ENCODE data around the gene RSBN1. TPM values are rescaled to one million over a fixed set of nuclear protein-coding genes. Genes with fewer than 3 reads are reported as not detected.
A peak's percentile ranks its signal among the peaks of the same experiment; 100 is the strongest.

RSBN1 gene
- total RNA-seq, 1 donor from 2014 or later, result 15.0 TPM

DNA sequence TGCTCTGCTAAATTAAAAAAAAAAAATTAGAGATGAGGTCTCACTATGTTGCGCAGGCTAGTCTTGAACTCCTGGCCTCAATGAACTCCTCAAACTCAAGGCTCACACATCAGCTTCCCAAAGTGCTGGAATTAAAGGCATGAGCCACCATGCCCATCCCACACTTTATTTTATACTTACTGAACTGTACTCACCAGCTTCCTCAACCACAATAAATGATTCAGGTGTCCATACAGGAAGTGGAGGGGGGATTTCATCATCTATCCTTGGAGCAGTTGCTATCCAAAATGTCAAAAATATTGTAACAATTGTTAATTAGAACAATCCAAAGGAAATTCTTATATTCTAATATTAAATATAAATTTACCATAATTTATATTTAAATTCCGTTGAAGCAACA is 22.4 kb upstream of the RSBN1 start:
- no peaks in the 10 kb centered on the region for H3K4me1 Mint-ChIP-seq (ENCODE audit: unreplicated experiment)
- H3K36me3 Mint-ChIP-seq (ENCODE audit: low read depth, unreplicated experiment), result no peaks in the 10 kb centered on the region
- DNase-seq (ENCODE audit: low spot score), result no peak
- TF ChIP-seq, protein P1, sequence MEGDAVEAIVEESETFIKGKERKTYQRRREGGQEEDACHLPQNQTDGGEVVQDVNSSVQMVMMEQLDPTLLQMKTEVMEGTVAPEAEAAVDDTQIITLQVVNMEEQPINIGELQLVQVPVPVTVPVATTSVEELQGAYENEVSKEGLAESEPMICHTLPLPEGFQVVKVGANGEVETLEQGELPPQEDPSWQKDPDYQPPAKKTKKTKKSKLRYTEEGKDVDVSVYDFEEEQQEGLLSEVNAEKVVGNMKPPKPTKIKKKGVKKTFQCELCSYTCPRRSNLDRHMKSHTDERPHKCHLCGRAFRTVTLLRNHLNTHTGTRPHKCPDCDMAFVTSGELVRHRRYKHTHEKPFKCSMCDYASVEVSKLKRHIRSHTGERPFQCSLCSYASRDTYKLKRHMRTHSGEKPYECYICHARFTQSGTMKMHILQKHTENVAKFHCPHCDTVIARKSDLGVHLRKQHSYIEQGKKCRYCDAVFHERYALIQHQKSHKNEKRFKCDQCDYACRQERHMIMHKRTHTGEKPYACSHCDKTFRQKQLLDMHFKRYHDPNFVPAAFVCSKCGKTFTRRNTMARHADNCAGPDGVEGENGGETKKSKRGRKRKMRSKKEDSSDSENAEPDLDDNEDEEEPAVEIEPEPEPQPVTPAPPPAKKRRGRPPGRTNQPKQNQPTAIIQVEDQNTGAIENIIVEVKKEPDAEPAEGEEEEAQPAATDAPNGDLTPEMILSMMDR (IDR thresholded peaks at IDR 0.05; ENCODE audit: unreplicated experiment), result no peak
- no peaks in the 10 kb centered on the region for H3K9me3 Mint-ChIP-seq (ENCODE audit: unreplicated experiment)
- H3K4me3 Mint-ChIP-seq (ENCODE audit: unreplicated experiment), result no peak overlapping the region
- no peak overlapping the region for H3K27ac Mint-ChIP-seq (ENCODE audit: unreplicated experiment)
- H3K27me3 Mint-ChIP-seq (ENCODE audit: unreplicated experiment), result no peaks in the 10 kb centered on the region

DNA sequence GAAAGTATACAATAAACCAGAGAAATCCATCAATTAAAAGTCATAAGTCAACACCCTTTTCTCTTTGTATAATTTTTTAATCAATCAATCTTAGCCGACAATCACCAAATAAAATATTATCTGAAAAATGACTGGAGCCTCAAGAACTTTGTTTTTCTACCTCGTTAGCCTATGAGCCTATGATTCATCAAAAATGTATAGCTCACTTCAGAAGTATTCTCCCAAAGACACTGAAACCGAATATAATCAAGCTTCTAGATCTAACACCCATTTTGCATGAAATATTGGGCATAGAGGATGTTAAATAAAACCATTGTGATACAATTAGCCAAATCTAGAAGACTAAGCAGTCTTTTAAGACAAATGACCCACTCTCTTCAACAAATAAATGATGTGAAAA is 17.8 kb upstream of the RSBN1 start:
- no peaks in the 10 kb centered on the region for H3K9me3 Mint-ChIP-seq (ENCODE audit: unreplicated experiment)
- H3K4me1 Mint-ChIP-seq (ENCODE audit: unreplicated experiment), result no peaks in the 10 kb centered on the region
- no peak overlapping the region for H3K27ac Mint-ChIP-seq (ENCODE audit: unreplicated experiment)

DNA sequence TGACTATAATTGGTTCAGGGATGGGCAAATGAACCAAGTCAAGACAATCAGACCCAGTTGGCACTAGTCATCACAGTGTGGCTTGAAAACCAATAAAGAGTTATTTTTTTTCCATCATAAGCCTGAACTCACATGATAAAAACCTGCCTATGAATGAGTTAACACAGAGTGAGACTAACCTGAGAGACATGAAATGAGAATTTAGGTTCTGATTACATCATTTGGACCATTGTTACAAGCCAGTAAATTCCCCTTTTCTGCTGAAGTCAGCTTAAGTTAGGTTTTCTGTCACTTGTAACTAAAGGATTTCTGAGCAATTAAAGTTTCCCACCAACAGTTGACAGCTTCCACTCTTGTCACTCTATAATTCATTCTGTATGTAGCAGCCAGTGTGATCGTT is 9.6 kb upstream of the RSBN1 start:
- no peak for DNase-seq (ENCODE audit: low spot score)
- Mint-ChIP-seq H3K27me3 (ENCODE audit: unreplicated experiment) (no peaks in the 10 kb centered on the region), H3K4me3 (ENCODE audit: unreplicated experiment) (no peak overlapping the region), H3K9me3 (ENCODE audit: unreplicated experiment) (no peaks in the 10 kb centered on the region), H3K27ac (ENCODE audit: unreplicated experiment) (no peak overlapping the region), H3K4me1 (ENCODE audit: unreplicated experiment) (no peaks in the 10 kb centered on the region), H3K36me3 (ENCODE audit: low read depth, unreplicated experiment) (no peaks in the 10 kb centered on the region)
- TF ChIP-seq, protein P1 (IDR thresholded peaks at IDR 0.05; ENCODE audit: unreplicated experiment), result no peak

More for the DNA sequence above, 17.8 kb upstream of the RSBN1 start:
- no peak for DNase-seq (ENCODE audit: low spot score)
- Mint-ChIP-seq H3K4me3 (ENCODE audit: unreplicated experiment) (no peak overlapping the region), H3K27me3 (ENCODE audit: unreplicated experiment) (no peaks in the 10 kb centered on the region), H3K36me3 (ENCODE audit: low read depth, unreplicated experiment) (no peaks in the 10 kb centered on the region)
- TF ChIP-seq, protein P1 (IDR thresholded peaks at IDR 0.05; ENCODE audit: unreplicated experiment), result no peak

DNA sequence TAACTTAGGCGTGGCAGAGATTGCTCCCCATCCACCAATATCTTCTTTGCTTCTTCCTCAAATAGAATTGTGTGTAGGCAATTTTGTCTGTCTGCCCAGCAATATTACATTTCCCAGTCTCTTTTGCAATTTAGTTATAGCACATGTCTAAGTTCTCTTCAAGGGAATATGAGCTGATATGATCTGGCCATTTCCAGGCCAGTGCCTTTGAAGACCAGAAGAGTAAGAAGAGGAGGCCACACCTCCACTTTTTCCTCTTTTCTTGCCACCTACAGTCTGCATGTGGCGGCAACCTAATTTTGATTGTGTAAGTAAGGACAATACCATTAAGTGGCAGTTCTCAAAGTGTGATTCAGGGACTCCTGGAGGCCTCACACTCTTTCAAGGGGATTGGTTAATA is 6.3 kb upstream of the RSBN1 start:
- Mint-ChIP-seq H3K36me3 (ENCODE audit: low read depth, unreplicated experiment) (no peaks in the 10 kb centered on the region), H3K4me1 (ENCODE audit: unreplicated experiment) (no peaks in the 10 kb centered on the region), H3K27ac (ENCODE audit: unreplicated experiment) (no peak overlapping the region), H3K27me3 (ENCODE audit: unreplicated experiment) (no peaks in the 10 kb centered on the region), H3K9me3 (ENCODE audit: unreplicated experiment) (no peaks in the 10 kb centered on the region), H3K4me3 (ENCODE audit: unreplicated experiment) (no peak overlapping the region)
- TF ChIP-seq, protein P1 (IDR thresholded peaks at IDR 0.05; ENCODE audit: unreplicated experiment), result no peak
- no peak for DNase-seq (ENCODE audit: low spot score)

DNA sequence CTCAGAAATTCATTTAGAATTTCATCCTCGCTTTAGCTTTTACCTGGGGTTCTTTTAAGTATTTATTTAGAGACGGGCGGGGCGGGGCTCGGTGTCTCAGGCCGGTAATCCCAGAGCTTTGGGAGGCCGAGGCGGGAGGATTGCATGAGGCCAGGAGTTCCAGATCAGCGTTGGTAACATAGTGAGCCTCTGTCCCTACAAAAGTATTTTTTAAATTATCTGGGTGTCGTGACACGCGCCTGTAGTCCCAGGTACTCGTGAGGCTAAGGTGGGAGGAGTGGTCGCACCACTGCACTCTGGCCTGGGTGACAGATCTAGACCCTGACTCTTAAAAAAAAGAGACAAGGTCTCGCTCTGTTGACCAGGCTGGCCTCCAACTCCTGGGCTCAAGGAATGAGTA is 942 bp upstream of the RSBN1 start:
- peaks cover 6% of the 10 kb centered on the region for H3K4me1 Mint-ChIP-seq (ENCODE audit: unreplicated experiment)
- H3K9me3 Mint-ChIP-seq (ENCODE audit: unreplicated experiment), result no peaks in the 10 kb centered on the region
- H3K27ac Mint-ChIP-seq (ENCODE audit: unreplicated experiment), result peak overlapping the region; percentile 97
- peak overlapping the region; percentile 100 for H3K4me3 Mint-ChIP-seq (ENCODE audit: unreplicated experiment)
- peaks cover 6% of the 10 kb centered on the region for H3K36me3 Mint-ChIP-seq (ENCODE audit: low read depth, unreplicated experiment)
- DNase-seq (ENCODE audit: low spot score), result no peak
- H3K27me3 Mint-ChIP-seq (ENCODE audit: unreplicated experiment), result peaks cover 9% of the 10 kb centered on the region
- TF ChIP-seq, protein P1 (IDR thresholded peaks at IDR 0.05; ENCODE audit: unreplicated experiment), result no peak
